Spinal cord (tissue), 10 donors: ENCODE data around the gene EFL1. TPM values are rescaled to one million over a fixed set of nuclear protein-coding genes. Genes with fewer than 3 reads are reported as not detected.
A peak's percentile ranks its signal among the peaks of the same experiment; 100 is the strongest.

Experiments used
- DNase-seq, 6 donors: peaks; one replicate each; pipeline versions ENCODE4 v3.0.0 to v3.0.0-alpha.2; 2013 to 2015; ENCODE audit warnings: low spot score in 6 of 6, low read depth in 4 of 6
- H3K27ac ChIP-seq: one replicate; pipeline ENCODE4 v1.5.1; 2013; ENCODE audit warnings: low read depth, low read length, control low read depth
- H3K27me3 ChIP-seq: one replicate; pipeline ENCODE4 v1.6.1; 2013; ENCODE audit warnings: low read length; ENCODE audit not compliant: control insufficient read depth, insufficient read depth
- H3K36me3 ChIP-seq: one replicate; pipeline ENCODE4 v1.6.1; 2013; ENCODE audit warnings: low read length; ENCODE audit not compliant: control insufficient read depth, insufficient read depth
- H3K4me1 ChIP-seq: one replicate; pipeline ENCODE4 v1.6.1; 2013; ENCODE audit warnings: low read length; ENCODE audit not compliant: control insufficient read depth, insufficient read depth
- H3K4me3 ChIP-seq: one replicate; pipeline ENCODE4 v1.5.1; 2013; ENCODE audit warnings: low read depth, low read length, control low read depth
- H3K9me3 ChIP-seq: one replicate; pipeline ENCODE4 v1.6.1; 2013; ENCODE audit warnings: low read length; ENCODE audit not compliant: control insufficient read depth, insufficient read depth
- WGBS: methylation state at CpG from one replicate; pipeline ENCODE4 v1.1.5; 2013; ENCODE audit warnings: missing lambda C conversion rate; ENCODE audit not compliant: insufficient coverage; 5-methylcytosine and 5-hydroxymethylcytosine counted together
- polyA plus RNA-seq, 2 donors: library from polyadenylated mRNA; unstranded; fragments of 120-200 nt; gene quantifications; one replicate each; pipeline ENCODE4 v1.2.1, GENCODE V29; 2013; ENCODE audit not compliant: insufficient read length in 2 of 2
- total RNA-seq, 2 donors: library from RNA; depleted of rRNA in 1 of 2; stranded (reverse); fragments of 120-200 nt in 1 of 2; fragments of >200 nt in 1 of 2; gene quantifications; one replicate each; pipeline versions ENCODE4 v1.2.3 to v1.2.4, GENCODE V29; 2013 to 2014
- donor health status: healthy.

The EFL1 gene
- total and polyA plus RNA-seq, 4 donors: 15.0 to 21.4 (median 18.8) TPM

GRCh38 chr15:82105451-82106215 lies 156.9 kb downstream of the EFL1 start:
- H3K27ac ChIP-seq: no peak overlapping the region
- no peak for DNase-seq
- H3K4me3 ChIP-seq: no peak overlapping the region
- no peaks in the 10 kb centered on the region for H3K9me3 ChIP-seq
- H3K36me3 ChIP-seq: no peaks in the 10 kb centered on the region
- 91% methylated on average over 3 of the region's 7 CpGs for WGBS
- H3K27me3 ChIP-seq: no peaks in the 10 kb centered on the region
- no peaks in the 10 kb centered on the region for H3K4me1 ChIP-seq

- WGBS: 93% methylated on average over 3 of the region's 6 CpGs
- Histone ChIP-seq H3K4me3 (no peak overlapping the region), H3K36me3 (no peaks in the 10 kb centered on the region), H3K4me1 (no peaks in the 10 kb centered on the region), H3K27me3 (no peaks in the 10 kb centered on the region), H3K9me3 (no peaks in the 10 kb centered on the region), H3K27ac (no peak overlapping the region)
- peak in 1 of 6 donors; percentile 50 for DNase-seq
Measured at GRCh38 chr15:82103468-82103867, 159.1 kb downstream of the EFL1 start.

DNA sequence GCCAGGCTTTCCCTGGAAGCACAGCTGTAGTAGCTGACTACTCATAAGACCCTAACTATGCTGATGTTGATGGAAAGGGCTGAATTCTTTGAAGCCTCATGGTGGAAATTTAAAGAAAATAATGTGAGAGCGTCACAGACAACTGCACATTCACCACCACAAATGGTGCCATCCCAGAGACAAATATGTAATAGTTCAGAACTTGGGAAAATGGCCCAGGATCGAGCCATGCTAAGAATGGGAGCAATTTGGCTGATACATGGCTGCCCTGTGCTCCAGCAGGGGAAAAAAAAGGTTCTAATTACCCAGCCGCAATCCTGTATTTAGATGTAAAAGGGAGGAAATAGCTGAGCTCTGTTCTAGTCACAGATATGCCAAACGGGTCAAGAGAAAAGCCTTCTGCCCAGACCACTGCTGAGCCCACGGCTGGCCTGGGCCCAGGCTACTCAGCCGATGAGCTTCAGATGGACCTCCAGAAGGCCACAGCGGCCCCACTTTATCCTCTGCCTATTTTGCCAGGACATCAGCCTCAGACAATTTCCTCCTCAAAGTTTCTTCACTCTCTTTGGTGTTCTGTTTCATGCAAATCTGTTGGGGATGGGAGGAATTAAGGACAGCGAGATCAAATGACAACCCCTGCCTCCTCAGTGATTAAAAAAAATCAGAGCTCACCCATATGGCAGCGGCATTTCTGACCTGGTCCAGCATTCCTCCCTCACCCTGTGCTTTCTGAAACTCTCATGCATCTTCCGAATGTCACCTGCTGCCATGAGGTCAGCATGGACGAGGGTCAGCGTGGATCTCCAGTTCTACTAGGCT lies 162.2 kb downstream of the EFL1 start:
- DNase-seq: peak in 1 of 6 donors; percentile 63
- 56% methylated on average over 10 of the region's 12 CpGs for whole genome bisulfite sequencing

DNA sequence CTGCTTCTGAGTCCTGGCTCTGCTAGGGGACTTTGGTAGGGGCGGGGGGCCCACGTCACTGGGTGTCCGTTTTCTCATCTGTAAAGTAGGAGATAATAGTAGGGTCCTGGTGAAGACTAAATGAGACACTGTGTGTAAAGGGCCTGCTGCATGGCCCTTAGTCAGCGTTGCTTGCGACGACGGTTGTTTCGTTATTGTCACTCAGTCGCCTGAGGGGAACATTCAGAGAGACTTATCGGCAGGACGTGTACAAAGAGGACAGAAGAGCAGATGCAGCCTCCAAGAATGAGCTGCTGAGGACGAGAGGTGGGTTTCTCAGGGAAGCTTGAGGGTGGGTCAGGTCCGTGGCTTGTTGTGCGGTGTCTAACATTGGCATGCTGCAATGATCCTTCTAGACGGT lies 163.9 kb downstream of the EFL1 start:
- DNase-seq: no peak
- Histone ChIP-seq H3K27ac (no peak overlapping the region), H3K9me3 (no peaks in the 10 kb centered on the region), H3K4me3 (no peak overlapping the region), H3K27me3 (no peaks in the 10 kb centered on the region), H3K4me1 (no peaks in the 10 kb centered on the region), H3K36me3 (no peaks in the 10 kb centered on the region)
- WGBS: 88% methylated on average over 15 of the region's 15 CpGs

More for the DNA sequence above, 162.2 kb downstream of the EFL1 start:
- Histone ChIP-seq H3K9me3 (no peaks in the 10 kb centered on the region), H3K4me3 (no peak overlapping the region), H3K27me3 (no peaks in the 10 kb centered on the region), H3K36me3 (no peaks in the 10 kb centered on the region), H3K4me1 (no peaks in the 10 kb centered on the region), H3K27ac (no peak overlapping the region)

- H3K27ac ChIP-seq: no peak overlapping the region
- H3K27me3 ChIP-seq: no peaks in the 10 kb centered on the region
- no peak for DNase-seq
- no peak overlapping the region for H3K4me3 ChIP-seq
- H3K4me1 ChIP-seq: no peaks in the 10 kb centered on the region
- no peaks in the 10 kb centered on the region for H3K36me3 ChIP-seq
- H3K9me3 ChIP-seq: no peaks in the 10 kb centered on the region
Measured at GRCh38 chr15:82095803-82096202, 166.7 kb downstream of the EFL1 start.

DNA sequence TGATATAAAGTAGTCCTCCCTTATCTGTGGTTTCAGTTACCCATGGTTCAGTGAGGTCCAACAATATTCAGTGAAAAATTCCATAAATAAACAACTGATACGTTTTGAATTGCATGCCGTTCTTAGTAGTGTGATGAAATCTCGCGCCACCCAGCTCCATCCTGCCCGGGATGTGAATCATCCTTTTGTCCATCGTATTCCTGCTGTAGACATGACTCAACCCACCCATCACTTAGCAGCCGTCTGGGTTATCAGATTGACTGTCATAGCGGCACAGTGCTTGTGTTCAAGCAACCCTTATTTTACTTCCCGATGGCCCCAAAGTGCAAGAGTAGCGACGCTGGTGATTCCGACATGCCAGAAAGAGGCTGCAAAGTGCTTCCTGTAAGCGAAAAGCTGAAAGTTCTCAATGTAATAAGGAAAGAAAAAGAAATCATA lies 168.7 kb downstream of the EFL1 start:
- Histone ChIP-seq H3K36me3 (no peaks in the 10 kb centered on the region), H3K4me1 (no peaks in the 10 kb centered on the region), H3K27ac (no peak overlapping the region), H3K9me3 (no peaks in the 10 kb centered on the region), H3K4me3 (no peak overlapping the region), H3K27me3 (no peaks in the 10 kb centered on the region)
- WGBS: 88% methylated on average over 13 of the region's 13 CpGs
- no peak for DNase-seq

DNA sequence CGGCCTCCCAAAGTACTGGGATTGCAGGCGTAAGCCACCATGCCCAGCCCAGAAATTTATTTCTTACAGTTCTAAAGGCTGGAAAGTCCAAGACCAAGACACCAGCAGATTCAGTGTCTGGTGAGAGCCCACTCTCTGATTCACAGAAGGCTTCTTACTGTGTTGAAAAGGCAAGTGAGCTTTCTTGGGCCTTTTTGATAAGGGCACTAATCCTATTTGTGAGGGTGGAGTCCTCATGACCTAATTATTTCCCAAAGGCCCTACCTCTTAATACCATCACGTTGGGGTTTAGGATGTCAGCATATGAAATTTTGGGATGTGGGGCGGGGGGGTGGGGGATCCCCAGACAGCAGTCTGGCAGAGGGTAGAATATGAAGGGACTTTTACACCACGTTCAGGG lies 169.2 kb downstream of the EFL1 start:
- WGBS: 100% methylated on average over 1 of the region's 5 CpGs
- Histone ChIP-seq H3K4me3 (no peak overlapping the region), H3K36me3 (no peaks in the 10 kb centered on the region), H3K27ac (no peak overlapping the region), H3K4me1 (no peaks in the 10 kb centered on the region), H3K27me3 (no peaks in the 10 kb centered on the region), H3K9me3 (no peaks in the 10 kb centered on the region)
- DNase-seq: no peak

- H3K4me3 ChIP-seq: no peak overlapping the region
- H3K4me1 ChIP-seq: no peaks in the 10 kb centered on the region
- H3K27ac ChIP-seq: no peak overlapping the region
- no peaks in the 10 kb centered on the region for H3K27me3 ChIP-seq
- H3K9me3 ChIP-seq: no peaks in the 10 kb centered on the region
- 100% methylated on average over 1 of the region's 3 CpGs for WGBS
- DNase-seq: no peak
- no peaks in the 10 kb centered on the region for H3K36me3 ChIP-seq
Measured at GRCh38 chr15:82091636-82092140, 170.8 kb downstream of the EFL1 start.

DNA sequence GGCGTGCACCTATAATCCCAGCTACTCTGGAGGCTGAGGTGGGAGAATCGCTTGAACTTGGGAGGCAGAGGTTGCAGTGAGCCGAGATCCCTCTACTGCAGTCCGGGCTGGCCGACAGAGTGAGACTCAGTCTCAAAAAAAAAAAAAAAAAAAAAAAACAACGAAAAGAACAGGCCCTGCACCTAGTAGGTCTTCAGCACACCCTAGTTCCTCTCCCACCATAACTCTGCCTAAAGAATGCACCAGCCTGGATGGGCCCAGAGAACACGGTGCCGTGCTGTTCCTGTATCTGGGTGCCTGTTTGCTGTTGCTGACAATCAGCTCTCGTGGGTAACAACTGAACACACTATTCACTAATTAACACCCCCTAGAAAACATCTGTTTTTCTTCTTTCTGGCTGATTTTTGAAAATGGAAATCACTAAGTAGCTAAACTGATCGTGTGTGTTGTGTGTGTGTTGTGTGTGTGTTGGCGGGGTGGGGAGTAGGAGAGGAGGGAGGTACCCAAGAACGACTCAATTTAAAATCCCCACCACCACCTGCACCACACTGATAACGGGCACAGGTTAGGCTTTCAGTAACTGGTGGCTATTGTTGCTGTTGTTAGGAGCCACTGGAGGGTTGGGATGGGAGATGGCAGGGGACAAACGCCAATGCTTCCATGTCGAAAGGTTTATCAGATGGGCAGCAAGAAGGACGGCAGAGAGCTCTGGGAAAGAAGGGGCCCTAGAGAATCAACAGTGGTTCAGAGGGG lies 176.1 kb downstream of the EFL1 start:
- Histone ChIP-seq H3K27me3 (no peaks in the 10 kb centered on the region), H3K9me3 (no peaks in the 10 kb centered on the region), H3K36me3 (no peaks in the 10 kb centered on the region), H3K4me3 (no peak overlapping the region), H3K27ac (no peak overlapping the region), H3K4me1 (no peaks in the 10 kb centered on the region)
- no peak for DNase-seq
- 96% methylated on average over 9 of the region's 16 CpGs for WGBS
